WTC11 (cell line): Measurements from ENCODE around the gene HMGN4.
"Not testable (repeated sequence)": the region's sequence is repeated elsewhere in the genome, so short reads cannot be mapped to it uniquely, and the experiment has no call there.

Experiments used
- ATF2 ChIP-seq: sonication (generic); formaldehyde crosslinking; IDR thresholded peaks from 2 replicates; pipeline ENCODE4 v1.8.1; 2022; ENCODE audit warnings: low read depth, missing genetic modification reagents, borderline replicate concordance
- CTCF ChIP-seq: fragments of 200-600 bp; IDR thresholded peaks from 2 replicates; pipeline ENCODE4 v1.8.0; 2022; ENCODE audit warnings: antibody characterized with exemption
- ESRRA ChIP-seq: sonication (generic); formaldehyde crosslinking; IDR thresholded peaks from 2 replicates; pipeline ENCODE4 v1.8.1; 2022; ENCODE audit warnings: mild to moderate bottlenecking, missing genetic modification reagents, borderline replicate concordance
- NR3C1 ChIP-seq: sonication (generic); formaldehyde crosslinking; conservative IDR thresholded peaks from 2 replicates; pipeline ENCODE4 v1.8.1; 2023; ENCODE audit warnings: low read depth, mild to moderate bottlenecking, missing genetic modification reagents
- ZBTB43 ChIP-seq: sonication (generic); formaldehyde crosslinking; IDR thresholded peaks from 2 replicates; pipeline ENCODE4 v1.8.1; 2023; ENCODE audit warnings: mild to moderate bottlenecking, missing genetic modification reagents

- TF ChIP-seq CTCF; NR3C1 (CRISPR knock-in tag); ESRRA (CRISPR knock-in tag); ATF2 (CRISPR knock-in tag); ZBTB43 (CRISPR knock-in tag): not testable (repeated sequence)
These were observed 13.9 kb upstream of the HMGN4 start for GRCh38 chr6:26524314-26524713.
